PC-3 (cell line): Measurements from ENCODE around the gene ZFTA. TPM values are rescaled to one million over a fixed set of nuclear protein-coding genes. Genes with fewer than 3 reads are reported as not detected.

Experiments
- ATAC-seq: fragments of 200-7000 bp; cut with Tn5 transposase; 2 replicates; pipeline ENCODE4 v1.9.1; 2020; ENCODE audit warnings: mild to moderate bottlenecking, moderate library complexity
- BruUV-seq: library from RNA; stranded (reverse); fragments of 400-500 nt; replicated peaks from 2 replicates; lab custom pipeline; 2021; lab: Mats Ljungman, UMichigan
- CTCF ChIA-PET: fragments of 300-600 bp; sonication (Branson Sonifier 250); formaldehyde crosslinking; loops from one replicate; lab custom pipeline; 2022; ENCODE audit warnings: antibody characterized with exemption; lab: Charles Lee
- POLR2A ChIA-PET: fragments of 300-600 bp; sonication (Branson Sonifier 250); formaldehyde crosslinking; loops from one replicate; lab custom pipeline; 2022; ENCODE audit warnings: antibody characterized with exemption; ENCODE audit not compliant: unreplicated experiment; lab: Charles Lee
- DNase-seq: peaks from one replicate; pipeline ENCODE4 v3.0.0-alpha.2; 2015
- H2AFZ ChIP-seq: fragments of 300-600 bp; sonication (generic); 2 replicates; pipeline ENCODE4 v1.6.0; 2016; ENCODE audit warnings: antibody characterized with exemption, low read length
- H3F3A ChIP-seq: fragments of 300-600 bp; sonication (generic); one replicate; pipeline ENCODE4 v1.6.0; 2017; ENCODE audit warnings: antibody characterized with exemption, low read length, control low read depth, mild to moderate bottlenecking; ENCODE audit not compliant: unreplicated experiment
- H3K27ac ChIP-seq: fragments of 300-600 bp; sonication (generic); 2 replicates; pipeline ENCODE4 v1.5.1; 2016; ENCODE audit warnings: mild to moderate bottlenecking, low read length
- H3K27me3 ChIP-seq: fragments of 300-600 bp; sonication (generic); 2 replicates; pipeline ENCODE4 v1.6.1; 2016; ENCODE audit warnings: low read length, mixed read lengths
- H3K36me3 ChIP-seq: fragments of 300-600 bp; sonication (generic); 2 replicates; pipeline ENCODE4 v1.6.1; 2016; ENCODE audit warnings: low read depth, mixed run types, low read length, mixed read lengths
- H3K4me1 ChIP-seq: fragments of 300-600 bp; sonication (generic); 2 replicates; pipeline ENCODE4 v1.5.1; 2016; ENCODE audit warnings: low read length; ENCODE audit not compliant: insufficient read depth
- H3K4me2 ChIP-seq: fragments of 300-600 bp; sonication (generic); 2 replicates; pipeline ENCODE4 v1.6.0; 2016; ENCODE audit warnings: low read length
- H3K4me3 ChIP-seq: fragments of 300-600 bp; sonication (generic); 2 replicates; pipeline ENCODE4 v1.5.1; 2016; ENCODE audit warnings: mild to moderate bottlenecking, low read length, mixed read lengths
- H3K79me2 ChIP-seq: fragments of 300-600 bp; sonication (generic); 2 replicates; pipeline ENCODE4 v1.6.1; 2017; ENCODE audit warnings: low read length, mixed read lengths
- H3K9ac ChIP-seq: fragments of 300-600 bp; sonication (generic); 2 replicates; pipeline ENCODE4 v1.6.0; 2016; ENCODE audit warnings: mild to moderate bottlenecking, low read length
- H3K9me2 ChIP-seq: fragments of 300-600 bp; sonication (generic); replicated peaks from 2 replicates; pipeline ENCODE4 v1.6.1; 2016; ENCODE audit warnings: mixed run types, low read length, mixed read lengths
- H3K9me3 ChIP-seq: fragments of 300-600 bp; sonication (generic); 2 replicates; pipeline ENCODE4 v1.6.1; 2016; ENCODE audit warnings: low read length, mixed read lengths
- H4K20me1 ChIP-seq: fragments of 300-600 bp; sonication (generic); 2 replicates; pipeline ENCODE4 v1.6.1; 2016; ENCODE audit warnings: low read length, mixed read lengths
- CTCF ChIP-seq: fragments of 300-600 bp; sonication (generic); conservative IDR thresholded peaks from 2 replicates; pipeline ENCODE4 v1.5.1; 2017; ENCODE audit warnings: antibody characterized with exemption, low read depth, mild to moderate bottlenecking, low read length
- EZH2 ChIP-seq: fragments of 300-600 bp; sonication (generic); IDR thresholded peaks from one replicate; pipeline ENCODE4 v1.6.1; 2017; ENCODE audit warnings: antibody characterized with exemption, mild to moderate bottlenecking, low read length; ENCODE audit not compliant: unreplicated experiment
- EZH2phosphoT487 ChIP-seq: fragments of 300-600 bp; sonication (generic); IDR thresholded peaks from 2 replicates; pipeline ENCODE4 v1.6.1; 2018; ENCODE audit warnings: mild to moderate bottlenecking, antibody characterized with exemption, low read length, borderline replicate concordance
- intact Hi-C: fragments of 100-400 bp; cut with micrococcal nuclease; formaldehyde crosslinking; loops from 2 replicates; pipeline ENCODE4 v1.9.0; 2023
- total RNA-seq: library from RNA; depleted of rRNA; stranded (reverse); fragments of >200 nt; gene quantifications from 2 replicates; pipeline ENCODE4 v1.2.3, GENCODE V29; 2014

Gene ZFTA
- total RNA-seq, 1 experiment from 2014 or later = 15.1 TPM

GRCh38 chr11:63813563-63814382 lies 45.2 kb upstream of the ZFTA start:
- peaks cover 17% of the 10 kb centered on the region for H3K4me1 ChIP-seq
- BruUV-seq = no TSS peak
- peaks cover 46% of the 10 kb centered on the region for H3K79me2 ChIP-seq
- H3K27me3 ChIP-seq = no peaks in the 10 kb centered on the region
- peak overlapping the region; percentile 83 for H3K9ac ChIP-seq
- TF ChIP-seq EZH2 = no peak
- TF ChIP-seq EZH2phosphoT487 = no peak
- TF ChIP-seq CTCF = no peak
- ChIA-PET CTCF (no interaction called here), POLR2A (no interaction called here)
- H3K4me2 ChIP-seq = peak overlapping the region; percentile 82
- H3F3A ChIP-seq = no peaks in the 10 kb centered on the region
- intact Hi-C loops = loop anchor here (1.0 kb wide), 1 partner anchor 45 kb away; the partner anchor contains the start of gene ZFTA
- H4K20me1 ChIP-seq = peaks cover 36% of the 10 kb centered on the region
- H3K36me3 ChIP-seq = peaks cover 19% of the 10 kb centered on the region
- H3K27ac ChIP-seq = no peak overlapping the region; the same call in 1 of the 2 replicates
- no peaks in the 10 kb centered on the region for H3K9me2 ChIP-seq
- no peaks in the 10 kb centered on the region for H3K9me3 ChIP-seq
- peak; percentile 62 for ATAC-seq
- peak overlapping the region; percentile 97 for H2AFZ ChIP-seq
- DNase-seq = peak; percentile 49
- peak overlapping the region; percentile 96 for H3K4me3 ChIP-seq

GRCh38 chr11:63813035-63813562 lies 44.5 kb upstream of the ZFTA start, which contains the start of gene SPINDOC:
SPINDOC (plus strand) TSS chr11:63813456; CDS start chr11:63813687, 231 bp downstream.
- Histone ChIP-seq H3K27me3 (no peaks in the 10 kb centered on the region), H3K36me3 (peaks cover 15% of the 10 kb centered on the region), H3K4me2 (peak within 1 kb of the TSS; percentile 86), H3K9me2 (no peaks in the 10 kb centered on the region), H3F3A (no peaks in the 10 kb centered on the region), H3K4me3 (peak within 1 kb of the TSS; percentile 96), H3K4me1 (peaks cover 17% of the 10 kb centered on the region), H2AFZ (peak within 1 kb of the TSS; percentile 97), H3K9ac (peak within 1 kb of the TSS; percentile 83), H3K9me3 (no peaks in the 10 kb centered on the region), H4K20me1 (peaks cover 36% of the 10 kb centered on the region), H3K79me2 (peaks cover 45% of the 10 kb centered on the region), H3K27ac (no peak within 1 kb of the TSS; the same call in 1 of the 2 replicates)
- ChIA-PET POLR2A (no interaction called here), CTCF (no interaction called here)
- intact Hi-C loops = no loop called here
- ATAC-seq (peak; percentile 88), DNase-seq (peak; percentile 78)
- no TSS peak for BruUV-seq
- TF ChIP-seq EZH2 = no peak
- no peak for TF ChIP-seq CTCF
- no peak for TF ChIP-seq EZH2phosphoT487
